Kidney epithelial cell (primary cell): ENCODE measurements around the gene SLC35F6. TPM values are rescaled to one million over a fixed set of nuclear protein-coding genes. Genes with fewer than 3 reads are reported as not detected.

Experiments
- DNase-seq: peaks from one replicate; pipeline ENCODE4 v3.0.0-alpha.2; 2010; ENCODE audit warnings: low read depth
- H3K27me3 ChIP-seq: 2 replicates; pipeline ENCODE4 v1.6.0; 2011; ENCODE audit warnings: low read length; ENCODE audit not compliant: control insufficient read depth, insufficient read depth
- H3K36me3 ChIP-seq: 2 replicates; pipeline ENCODE4 v1.5.1; 2011; ENCODE audit warnings: low read length; ENCODE audit not compliant: control insufficient read depth, insufficient read depth
- H3K4me3 ChIP-seq: 2 replicates; pipeline ENCODE4 v1.5.1; 2011; ENCODE audit warnings: low read depth, mild to moderate bottlenecking, control low read depth, low read length
- CTCF ChIP-seq: IDR thresholded peaks from 2 replicates; pipeline ENCODE4 v1.5.1; 2011; ENCODE audit warnings: mild to moderate bottlenecking, moderate library complexity, low read length, control low read depth, inconsistent platforms; ENCODE audit not compliant: insufficient read depth, poor library complexity, severe bottlenecking
- total RNA-seq: library from RNA; depleted of rRNA; stranded (reverse); fragments of >200 nt; gene quantifications from 2 replicates; pipeline ENCODE4 v1.2.3, GENCODE V29; 2015

Gene SLC35F6
- total RNA-seq, 1 donor from 2014 or later: 80.5 TPM

- TF ChIP-seq CTCF: no peak
- Histone ChIP-seq H3K36me3 (no peaks in the 10 kb centered on the region), H3K27me3 (peaks cover under 1% of the 10 kb centered on the region), H3K4me3 (no peak overlapping the region)
- no peak for DNase-seq
Measured at GRCh38 chr2:26733413-26733812, 30.7 kb upstream of the SLC35F6 start.

GRCh38 chr2:26735097-26735496 is 29.0 kb upstream of the SLC35F6 start:
- no peak overlapping the region for H3K4me3 ChIP-seq
- no peaks in the 10 kb centered on the region for H3K36me3 ChIP-seq
- DNase-seq: peak; percentile 39
- TF ChIP-seq CTCF: no peak
- H3K27me3 ChIP-seq: no peaks in the 10 kb centered on the region

GRCh38 chr2:26735883-26736588 is 28.0 kb upstream of the SLC35F6 start:
- Histone ChIP-seq H3K27me3 (no peaks in the 10 kb centered on the region), H3K4me3 (no peak overlapping the region), H3K36me3 (no peaks in the 10 kb centered on the region)
- no peak for TF ChIP-seq CTCF
- no peak for DNase-seq

- Histone ChIP-seq H3K27me3 (no peaks in the 10 kb centered on the region), H3K36me3 (no peaks in the 10 kb centered on the region), H3K4me3 (no peak overlapping the region)
- DNase-seq: no peak
- TF ChIP-seq CTCF: no peak
Measured at GRCh38 chr2:26737221-26737620, 26.9 kb upstream of the SLC35F6 start.

GRCh38 chr2:26738481-26738880 is 25.6 kb upstream of the SLC35F6 start:
- no peak for DNase-seq
- no peaks in the 10 kb centered on the region for H3K36me3 ChIP-seq
- no peaks in the 10 kb centered on the region for H3K27me3 ChIP-seq
- TF ChIP-seq CTCF: no peak
- H3K4me3 ChIP-seq: no peak overlapping the region

- Histone ChIP-seq H3K27me3 (no peaks in the 10 kb centered on the region), H3K4me3 (no peak overlapping the region), H3K36me3 (no peaks in the 10 kb centered on the region)
- TF ChIP-seq CTCF: no peak
- no peak for DNase-seq
Measured at GRCh38 chr2:26739514-26739913, 24.6 kb upstream of the SLC35F6 start.
